HepG2 (cell line): Measurements from ENCODE around the gene SYNDIG1. TPM values are rescaled to one million over a fixed set of nuclear protein-coding genes. Genes with fewer than 3 reads are reported as not detected.

Source experiments
- ATAC-seq: fragments of 200-7000 bp; cut with Tn5 transposase; 3 replicates; pipeline ENCODE4 v1.9.1; 2020; ENCODE audit warnings: mild to moderate bottlenecking, moderate library complexity
- BruUV-seq: library from RNA; stranded (reverse); fragments of 400-500 nt; replicated peaks from 2 replicates; lab custom pipeline; 2021; lab: Mats Ljungman, UMichigan
- CTCF ChIA-PET: fragments of 300-600 bp; formaldehyde crosslinking; extraction: SDS; loops from one replicate; lab custom pipeline; 2021; ENCODE audit warnings: low total read pairs, inconsistent platforms, low intra/inter-chr PET ratio; lab: Yijun Ruan, JAX
- POLR2A ChIA-PET: fragments of 350-600 bp; sonication (Branson Sonifier 250); formaldehyde crosslinking; loops from one replicate; lab custom pipeline; 2020; ENCODE audit warnings: antibody characterized with exemption, inconsistent platforms; lab: Yijun Ruan, JAX
- DNase-seq: peaks from one replicate; pipeline ENCODE4 v3.0.0-alpha.2; 2015; ENCODE audit warnings: low spot score
- FAIRE-seq: peaks from 3 replicates; lab custom pipeline; 2011; peaks lifted over from hg19 to GRCh38; lab: Jason Lieb, UNC
- H2AFZ ChIP-seq: one replicate; pipeline ENCODE4 v1.6.1; 2011; ENCODE audit warnings: low read length, inconsistent platforms
- H3K27ac ChIP-seq: fragments of 300-600 bp; 3 replicates; pipeline ENCODE4 v1.8.0; 2011; ENCODE audit warnings: mixed run types, mild to moderate bottlenecking, mixed read lengths, low read length, inconsistent platforms; ENCODE audit not compliant: insufficient read depth; ENCODE audit errors: extremely low read length
- H3K27me3 ChIP-seq, 2 experiments: fragments of 200-600 bp in 1 of 2; 2 replicates in 1 of 2; 3 replicates in 1 of 2; pipeline versions ENCODE4 v1.6.0 to v1.8.0; 2011; ENCODE audit warnings: low read length in 2 of 2, mild to moderate bottlenecking in 2 of 2, moderate library complexity in 2 of 2, inconsistent platforms in 1 of 2; ENCODE audit not compliant: insufficient read depth in 2 of 2, control insufficient read depth in 1 of 2
- H3K36me3 ChIP-seq, 2 experiments: fragments of 200-600 bp in 1 of 2; replicated peaks in 1 of 2; 2 replicates in 1 of 2; 3 replicates in 1 of 2; pipeline versions ENCODE4 v1.5.1 to v1.8.0; 2011; ENCODE audit warnings: low read length in 2 of 2, inconsistent platforms in 1 of 2; ENCODE audit not compliant: insufficient read depth in 2 of 2, control insufficient read depth in 1 of 2
- H3K4me1 ChIP-seq: 2 replicates; pipeline ENCODE4 v1.5.1; 2012; ENCODE audit warnings: low read length, inconsistent platforms; ENCODE audit not compliant: insufficient read depth
- H3K4me2 ChIP-seq: 2 replicates; pipeline ENCODE4 v1.6.0; 2011; ENCODE audit warnings: low read depth, low read length, inconsistent platforms
- H3K4me3 ChIP-seq, 3 experiments: fragments of 200-600 bp in 1 of 3; sonication (generic), shearing (Covaris generic) in 1 of 3; replicated peaks in 1 of 3; 2 replicates each; pipeline ENCODE4 v1.5.1; 2011 to 2016; ENCODE audit warnings: low read length in 3 of 3, inconsistent platforms in 2 of 3, low read depth in 2 of 3, mild to moderate bottlenecking in 2 of 3, control low read depth in 1 of 3, mixed read lengths in 1 of 3; ENCODE audit not compliant: insufficient read depth in 1 of 3
- H3K79me2 ChIP-seq: one replicate; pipeline ENCODE4 v1.6.1; 2011; ENCODE audit warnings: low read length, inconsistent platforms; ENCODE audit not compliant: insufficient read depth
- H3K9ac ChIP-seq: 2 replicates; pipeline ENCODE4 v1.6.0; 2011; ENCODE audit warnings: mild to moderate bottlenecking, low read depth, low read length, inconsistent platforms; ENCODE audit not compliant: insufficient read depth
- H3K9me3 ChIP-seq: 2 replicates; pipeline ENCODE4 v1.5.1; 2012; ENCODE audit warnings: mild to moderate bottlenecking, low read length
- H4K20me1 ChIP-seq: 2 replicates; pipeline ENCODE4 v1.6.0; 2011; ENCODE audit warnings: inconsistent platforms, mild to moderate bottlenecking, low read length, moderate library complexity; ENCODE audit not compliant: insufficient read depth
- CENPX ChIP-seq: sonication (generic); formaldehyde crosslinking; IDR thresholded peaks from 2 replicates; pipeline ENCODE4 v1.9.0; 2021; ENCODE audit warnings: mild to moderate bottlenecking, missing genetic modification reagents, moderate library complexity
- HMGXB4 ChIP-seq, 2 experiments: sonication (generic) in 1 of 2; formaldehyde crosslinking in 1 of 2; IDR thresholded peaks; 2 replicates each; pipeline versions ENCODE4 v1.4.0 to v1.6.1; 2018 to 2020; ENCODE audit warnings: missing genetic modification reagents in 2 of 2, borderline replicate concordance in 1 of 2, low read depth in 1 of 2, mild to moderate bottlenecking in 1 of 2, missing biosample characterization in 1 of 2
- HNF4A ChIP-seq: sonication (generic); formaldehyde crosslinking; IDR thresholded peaks from 2 replicates; pipeline ENCODE4 v1.4.0; 2020; ENCODE audit warnings: missing genetic modification reagents
- MNT ChIP-seq: fragments of 450-650 bp; IDR thresholded peaks from 2 replicates; pipeline ENCODE4 v1.6.1; 2016
- MTA1 ChIP-seq: sonication (generic); formaldehyde crosslinking; IDR thresholded peaks from 2 replicates; pipeline ENCODE4 v1.4.0; 2020; ENCODE audit warnings: missing genetic modification reagents, mild to moderate bottlenecking, borderline replicate concordance
- MXD3 ChIP-seq: IDR thresholded peaks from 2 replicates; pipeline ENCODE4 v1.6.1; 2016; ENCODE audit warnings: mild to moderate bottlenecking, missing biosample characterization, missing genetic modification reagents
- ZFP41 ChIP-seq: sonication (generic); formaldehyde crosslinking; IDR thresholded peaks from 2 replicates; pipeline ENCODE4 v1.4.0; 2020; ENCODE audit warnings: mild to moderate bottlenecking, missing genetic modification reagents, borderline replicate concordance
- ZSCAN30 ChIP-seq: sonication (generic); formaldehyde crosslinking; IDR thresholded peaks from 2 replicates; pipeline ENCODE4 v1.5.0; 2020; ENCODE audit warnings: mild to moderate bottlenecking, missing genetic modification reagents
- WGBS: methylation state at CpG from one replicate; pipeline ENCODE4 v1.1.6; 2017; ENCODE audit warnings: low lambda C conversion rate; 5-methylcytosine and 5-hydroxymethylcytosine counted together
- in situ Hi-C: cut with HindIII; loops from 2 replicates; pipeline ENCODE4 v1.10.0; 2017; ENCODE audit warnings: low pct_unique_long_range_greater_than_20kb; ENCODE audit not compliant: extremely low pct_ligation_motif_present
- intact Hi-C: fragments of 100-400 bp; cut with micrococcal nuclease; formaldehyde crosslinking; loops from one replicate; pipeline ENCODE4 v1.10.0; 2022; ENCODE audit not compliant: unreplicated experiment
- polyA plus RNA-seq, 8 experiments: library from polyadenylated mRNA; depleted of rRNA in 3 of 8; stranded (reverse) in 7 of 8; unstranded in 1 of 8; fragments of >200 nt; fragmentation: Illumina TruSeq in 4 of 8; extraction: Trizol in 4 of 8; gene quantifications; 2 replicates each; pipeline versions ENCODE4 v1.2.1 to v1.2.3, GENCODE V29; 2011 to 2016; ENCODE audit warnings: low read depth in 4 of 8, missing spikeins in 1 of 8, mixed read lengths in 1 of 8; ENCODE audit not compliant: insufficient read depth in 1 of 8
- total RNA-seq, 5 experiments: library from RNA; depleted of rRNA; stranded (reverse); fragments of >200 nt; fragmentation: Illumina TruSeq; extraction: Trizol; gene quantifications; 2 replicates each; pipeline ENCODE4 v1.2.3, GENCODE V29; 2016; ENCODE audit warnings: low read depth in 1 of 5

The SYNDIG1 gene
- total and polyA plus RNA-seq, 2 of the 13 experiments (the other 11 are each of a cell fraction or from before 2014, with no cell fraction given), result not detected

GRCh38 chr20:24611360-24612140, 142.1 kb downstream of the SYNDIG1 start:
- in situ Hi-C loops (no loop called here), intact Hi-C loops (no loop called here)
- Histone ChIP-seq H3K79me2 (no peaks in the 10 kb centered on the region), H3K4me2 (no peak overlapping the region), H3K27me3 (peaks cover 6 to 19% of the 10 kb centered on the region in 2 experiments), H3K4me3 (no peak overlapping the region), H3K36me3 (no peaks in the 10 kb centered on the region), H3K9ac (no peak overlapping the region), H3K4me1 (no peaks in the 10 kb centered on the region), H3K9me3 (no peaks in the 10 kb centered on the region), H3K27ac (no peak overlapping the region), H2AFZ (no peak overlapping the region), H4K20me1 (no peaks in the 10 kb centered on the region)
- ChIA-PET CTCF (no interaction called here), POLR2A (no interaction called here)
- DNase-seq (no peak), FAIRE-seq (no peak), ATAC-seq (no peak)
- no peak for TF ChIP-seq MXD3
- TF ChIP-seq ZSCAN30 (CRISPR knock-in tag), result no peak
- BruUV-seq, result no TSS peak
- WGBS, result 34% methylated on average over 5 of the region's 5 CpGs

- WGBS, result 26% methylated on average over 16 of the region's 16 CpGs
- H2AFZ ChIP-seq, result no peak overlapping the region
- peaks cover 14 to 28% of the 10 kb centered on the region in 2 experiments for H3K27me3 ChIP-seq
- ChIA-PET CTCF (no interaction called here), POLR2A (no interaction called here)
- no peaks in the 10 kb centered on the region for H3K36me3 ChIP-seq
- no peak overlapping the region for H3K27ac ChIP-seq
- BruUV-seq, result no TSS peak
- H3K9me3 ChIP-seq, result no peaks in the 10 kb centered on the region
- in situ Hi-C loops (no loop called here), intact Hi-C loops (no loop called here)
- H3K4me2 ChIP-seq, result no peak overlapping the region
- no peaks in the 10 kb centered on the region for H3K79me2 ChIP-seq
- H4K20me1 ChIP-seq, result no peaks in the 10 kb centered on the region
- H3K4me3 ChIP-seq, result no peak overlapping the region
- ATAC-seq (no peak), DNase-seq (no peak), FAIRE-seq (no peak)
- H3K4me1 ChIP-seq, result no peaks in the 10 kb centered on the region
- no peak overlapping the region for H3K9ac ChIP-seq
- TF ChIP-seq ZFP41 (CRISPR knock-in tag), result no peak
- TF ChIP-seq MTA1 (CRISPR knock-in tag), result no peak
- TF ChIP-seq HNF4A, result no peak
- TF ChIP-seq MNT, result peak; percentile 68
- no peak for TF ChIP-seq CENPX
- TF ChIP-seq HMGXB4 (CRISPR knock-in tag; IDR thresholded peaks at IDR 0.05; ENCODE audit: borderline replicate concordance in 1 of 2, low read depth in 1 of 2), result no peak
Observed at GRCh38 chr20:24612799-24613775, 143.7 kb downstream of the SYNDIG1 start.
